HepG2 (cell line): ENCODE measurements around the gene CPN1. TPM values are rescaled to one million over a fixed set of nuclear protein-coding genes. Genes with fewer than 3 reads are reported as not detected.
A peak's percentile ranks its signal among the peaks of the same experiment; 100 is the strongest.

Source experiments
- ATAC-seq: fragments of 200-7000 bp; cut with Tn5 transposase; 3 replicates; pipeline ENCODE4 v1.9.1; 2020; ENCODE audit warnings: mild to moderate bottlenecking, moderate library complexity
- BruUV-seq: library from RNA; stranded (reverse); fragments of 400-500 nt; replicated peaks from 2 replicates; lab custom pipeline; 2021; lab: Mats Ljungman, UMichigan
- CTCF ChIA-PET: fragments of 300-600 bp; formaldehyde crosslinking; extraction: SDS; loops from one replicate; lab custom pipeline; 2021; ENCODE audit warnings: low total read pairs, inconsistent platforms, low intra/inter-chr PET ratio; lab: Yijun Ruan, JAX
- POLR2A ChIA-PET: fragments of 350-600 bp; sonication (Branson Sonifier 250); formaldehyde crosslinking; loops from one replicate; lab custom pipeline; 2020; ENCODE audit warnings: antibody characterized with exemption, inconsistent platforms; lab: Yijun Ruan, JAX
- DNase-seq: peaks from one replicate; pipeline ENCODE4 v3.0.0-alpha.2; 2015; ENCODE audit warnings: low spot score
- FAIRE-seq: peaks from 3 replicates; lab custom pipeline; 2011; peaks lifted over from hg19 to GRCh38; lab: Jason Lieb, UNC
- H2AFZ ChIP-seq: one replicate; pipeline ENCODE4 v1.6.1; 2011; ENCODE audit warnings: low read length, inconsistent platforms
- H3K27ac ChIP-seq: fragments of 300-600 bp; 3 replicates; pipeline ENCODE4 v1.8.0; 2011; ENCODE audit warnings: mixed run types, mild to moderate bottlenecking, mixed read lengths, low read length, inconsistent platforms; ENCODE audit not compliant: insufficient read depth; ENCODE audit errors: extremely low read length
- H3K27me3 ChIP-seq, 2 experiments: fragments of 200-600 bp in 1 of 2; 2 replicates in 1 of 2; 3 replicates in 1 of 2; pipeline versions ENCODE4 v1.6.0 to v1.8.0; 2011; ENCODE audit warnings: low read length in 2 of 2, mild to moderate bottlenecking in 2 of 2, moderate library complexity in 2 of 2, inconsistent platforms in 1 of 2; ENCODE audit not compliant: insufficient read depth in 2 of 2, control insufficient read depth in 1 of 2
- H3K36me3 ChIP-seq, 2 experiments: fragments of 200-600 bp in 1 of 2; replicated peaks in 1 of 2; 2 replicates in 1 of 2; 3 replicates in 1 of 2; pipeline versions ENCODE4 v1.5.1 to v1.8.0; 2011; ENCODE audit warnings: low read length in 2 of 2, inconsistent platforms in 1 of 2; ENCODE audit not compliant: insufficient read depth in 2 of 2, control insufficient read depth in 1 of 2
- H3K4me1 ChIP-seq: 2 replicates; pipeline ENCODE4 v1.5.1; 2012; ENCODE audit warnings: low read length, inconsistent platforms; ENCODE audit not compliant: insufficient read depth
- H3K4me2 ChIP-seq: 2 replicates; pipeline ENCODE4 v1.6.0; 2011; ENCODE audit warnings: low read depth, low read length, inconsistent platforms
- H3K4me3 ChIP-seq, 3 experiments: fragments of 200-600 bp in 1 of 3; sonication (generic), shearing (Covaris generic) in 1 of 3; replicated peaks in 1 of 3; 2 replicates each; pipeline ENCODE4 v1.5.1; 2011 to 2016; ENCODE audit warnings: low read length in 3 of 3, inconsistent platforms in 2 of 3, low read depth in 2 of 3, mild to moderate bottlenecking in 2 of 3, control low read depth in 1 of 3, mixed read lengths in 1 of 3; ENCODE audit not compliant: insufficient read depth in 1 of 3
- H3K79me2 ChIP-seq: one replicate; pipeline ENCODE4 v1.6.1; 2011; ENCODE audit warnings: low read length, inconsistent platforms; ENCODE audit not compliant: insufficient read depth
- H3K9ac ChIP-seq: 2 replicates; pipeline ENCODE4 v1.6.0; 2011; ENCODE audit warnings: mild to moderate bottlenecking, low read depth, low read length, inconsistent platforms; ENCODE audit not compliant: insufficient read depth
- H3K9me3 ChIP-seq: 2 replicates; pipeline ENCODE4 v1.5.1; 2012; ENCODE audit warnings: mild to moderate bottlenecking, low read length
- H4K20me1 ChIP-seq: 2 replicates; pipeline ENCODE4 v1.6.0; 2011; ENCODE audit warnings: inconsistent platforms, mild to moderate bottlenecking, low read length, moderate library complexity; ENCODE audit not compliant: insufficient read depth
- ASH2L ChIP-seq: fragments of 300-600, 200-600 bp; sonication (generic); IDR thresholded peaks from 2 replicates; pipeline ENCODE4 v1.7.0; 2017; ENCODE audit warnings: low read depth, mild to moderate bottlenecking, moderate library complexity, mixed read lengths, low read length; ENCODE audit not compliant: insufficient read length
- CEBPG ChIP-seq: IDR thresholded peaks from 2 replicates; pipeline ENCODE4 v1.6.1; 2016
- DMAP1 ChIP-seq: IDR thresholded peaks from 2 replicates; pipeline ENCODE4 v1.6.1; 2016
- ETV5 ChIP-seq: IDR thresholded peaks from 2 replicates; pipeline ENCODE4 v1.6.1; 2018; ENCODE audit warnings: missing biosample characterization, missing genetic modification reagents, inconsistent platforms, borderline replicate concordance
- IRF9 ChIP-seq: sonication (generic); formaldehyde crosslinking; IDR thresholded peaks from 2 replicates; pipeline ENCODE4 v1.8.0; 2022; ENCODE audit warnings: missing genetic modification reagents, mild to moderate bottlenecking, borderline replicate concordance
- JUND ChIP-seq: sonication (generic); formaldehyde crosslinking; IDR thresholded peaks from 2 replicates; pipeline ENCODE4 v1.8.0; 2022; ENCODE audit warnings: mild to moderate bottlenecking, missing genetic modification reagents
- MIXL1 ChIP-seq: IDR thresholded peaks from 2 replicates; pipeline ENCODE4 v1.6.1; 2016
- MTF2 ChIP-seq: sonication (generic); formaldehyde crosslinking; IDR thresholded peaks from 2 replicates; pipeline ENCODE4 v1.5.0; 2020; ENCODE audit warnings: missing genetic modification reagents, borderline replicate concordance
- RFX1 ChIP-seq: fragments of 450-650 bp; IDR thresholded peaks from 2 replicates; pipeline ENCODE4 v1.6.1; 2017
- TFDP1 ChIP-seq: IDR thresholded peaks from 2 replicates; pipeline ENCODE4 v1.6.1; 2016; ENCODE audit warnings: missing compliant biosample characterization, missing genetic modification reagents, borderline replicate concordance
- ZFP62 ChIP-seq: sonication (generic); formaldehyde crosslinking; IDR thresholded peaks from 2 replicates; pipeline ENCODE4 v1.4.0; 2020; ENCODE audit warnings: missing genetic modification reagents
- ZFYVE20 ChIP-seq: sonication (generic); formaldehyde crosslinking; IDR thresholded peaks from 2 replicates; pipeline ENCODE4 v1.8.0; 2023; ENCODE audit warnings: low read depth, mild to moderate bottlenecking, moderate library complexity, missing genetic modification reagents, borderline replicate concordance
- ZNF263 ChIP-seq: sonication (generic); formaldehyde crosslinking; IDR thresholded peaks from 2 replicates; pipeline ENCODE4 v1.4.0; 2020; ENCODE audit warnings: missing genetic modification reagents
- ZNF431 ChIP-seq: sonication (generic); formaldehyde crosslinking; IDR thresholded peaks from 2 replicates; pipeline ENCODE4 v1.9.0; 2022; ENCODE audit warnings: missing genetic modification reagents, low read depth, mild to moderate bottlenecking, borderline replicate concordance
- ZNF432 ChIP-seq: sonication (generic); formaldehyde crosslinking; IDR thresholded peaks from 2 replicates; pipeline ENCODE4 v1.5.0; 2020; ENCODE audit warnings: missing genetic modification reagents, mild to moderate bottlenecking, borderline replicate concordance
- ZNF547 ChIP-seq: sonication (generic); formaldehyde crosslinking; IDR thresholded peaks from 2 replicates; pipeline ENCODE4 v1.5.1; 2020; ENCODE audit warnings: mild to moderate bottlenecking, missing genetic modification reagents
- ZNF761 ChIP-seq: sonication (generic); formaldehyde crosslinking; conservative IDR thresholded peaks from 2 replicates; pipeline ENCODE4 v1.4.0; 2020; ENCODE audit warnings: mild to moderate bottlenecking, missing genetic modification reagents
- WGBS: methylation state at CpG from one replicate; pipeline ENCODE4 v1.1.6; 2017; ENCODE audit warnings: low lambda C conversion rate; 5-methylcytosine and 5-hydroxymethylcytosine counted together
- in situ Hi-C: cut with HindIII; loops from 2 replicates; pipeline ENCODE4 v1.10.0; 2017; ENCODE audit warnings: low pct_unique_long_range_greater_than_20kb; ENCODE audit not compliant: extremely low pct_ligation_motif_present
- intact Hi-C: fragments of 100-400 bp; cut with micrococcal nuclease; formaldehyde crosslinking; loops from one replicate; pipeline ENCODE4 v1.10.0; 2022; ENCODE audit not compliant: unreplicated experiment
- polyA plus RNA-seq, 8 experiments: library from polyadenylated mRNA; depleted of rRNA in 3 of 8; stranded (reverse) in 7 of 8; unstranded in 1 of 8; fragments of >200 nt; fragmentation: Illumina TruSeq in 4 of 8; extraction: Trizol in 4 of 8; gene quantifications; 2 replicates each; pipeline versions ENCODE4 v1.2.1 to v1.2.3, GENCODE V29; 2011 to 2016; ENCODE audit warnings: low read depth in 4 of 8, missing spikeins in 1 of 8, mixed read lengths in 1 of 8; ENCODE audit not compliant: insufficient read depth in 1 of 8
- total RNA-seq, 5 experiments: library from RNA; depleted of rRNA; stranded (reverse); fragments of >200 nt; fragmentation: Illumina TruSeq; extraction: Trizol; gene quantifications; 2 replicates each; pipeline ENCODE4 v1.2.3, GENCODE V29; 2016; ENCODE audit warnings: low read depth in 1 of 5
- TF ChIP-seq, protein P1 (sequence below): sonication (generic); formaldehyde crosslinking; IDR thresholded peaks from 2 replicates; pipeline ENCODE4 v1.4.0; 2020; ENCODE audit warnings: mild to moderate bottlenecking, missing genetic modification reagents
- TF ChIP-seq, protein P2 (sequence below): sonication (generic); formaldehyde crosslinking; IDR thresholded peaks from 2 replicates; pipeline ENCODE4 v1.4.0; 2020; ENCODE audit warnings: mild to moderate bottlenecking, missing genetic modification reagents

The CPN1 gene
- total and polyA plus RNA-seq, 2 of the 13 experiments (the other 11 are each of a cell fraction or from before 2014, with no cell fraction given), result 17.3 to 35.1 TPM

DNA sequence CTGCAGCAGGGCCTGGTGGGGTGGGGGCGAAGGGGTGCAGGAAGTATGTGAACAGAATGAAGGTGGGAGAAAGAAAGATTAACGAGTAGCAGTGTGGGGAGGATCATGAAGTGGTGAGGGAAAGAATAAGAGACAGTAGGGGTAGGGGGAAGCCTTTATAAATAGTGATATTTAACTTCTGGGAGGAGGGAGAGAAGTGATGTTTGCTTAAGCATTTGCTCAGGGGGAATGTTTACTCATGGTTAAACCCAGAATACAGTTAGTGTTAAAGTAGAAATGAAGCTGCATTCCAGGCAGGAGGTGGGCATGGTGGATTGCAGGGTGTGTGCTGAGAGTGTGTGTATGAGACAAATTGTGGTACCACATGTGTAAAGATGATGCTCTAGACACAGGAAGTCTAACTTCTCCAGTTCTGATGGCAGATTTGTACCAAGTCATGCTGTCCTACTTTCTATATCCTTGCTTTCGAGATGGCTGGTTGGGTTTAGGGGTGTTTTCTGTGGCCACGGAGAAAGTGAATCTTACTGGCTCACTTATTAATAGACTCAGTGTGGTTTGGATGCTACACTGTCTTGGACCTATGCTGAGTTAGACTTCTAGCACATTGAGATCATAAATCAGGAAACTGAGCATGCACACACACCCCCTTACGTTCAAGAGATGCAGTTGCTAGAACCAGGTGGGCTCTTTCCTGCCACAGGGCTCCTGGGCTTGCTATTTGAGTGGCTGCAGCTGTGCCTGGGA is 61.4 kb downstream of the CPN1 start (continued):
- TF ChIP-seq ZNF547 (CRISPR knock-in tag) (no peak), ZNF263 (CRISPR knock-in tag) (peak; percentile 96), MIXL1 (CRISPR knock-in tag) (0 out of 2 replicates have a peak, but pooled peaks have one; percentile 20), ZFP62 (CRISPR knock-in tag) (no peak), MTF2 (CRISPR knock-in tag) (no peak), CEBPG (CRISPR knock-in tag) (peak; percentile 35; the same call in 1 of the 2 replicates), ZNF431 (CRISPR knock-in tag) (no peak; the same call in 1 of the 2 replicates), RFX1 (no peak), ZNF761 (no peak), DMAP1 (CRISPR knock-in tag) (0 out of 2 replicates have a peak, but pooled peaks have one; percentile 37)

DNA sequence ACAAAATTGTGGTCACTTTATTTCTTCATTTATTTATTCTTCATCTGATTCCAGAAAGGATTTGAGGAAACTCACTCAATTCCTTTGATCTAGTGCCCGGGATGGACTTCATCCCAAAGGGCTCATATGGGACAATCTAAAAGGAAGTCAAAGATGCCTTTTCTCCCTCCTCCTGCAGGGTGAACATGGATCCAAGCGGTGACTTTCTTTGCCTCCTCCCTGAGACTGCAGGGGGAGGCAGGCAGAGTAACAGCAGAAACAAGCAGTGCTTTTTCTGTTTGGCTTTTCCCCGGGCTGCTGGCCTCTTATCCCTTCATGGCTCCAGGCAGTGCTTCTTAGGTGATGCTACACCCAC is 61.9 kb downstream of the CPN1 start:
- DNase-seq (peak; percentile 40), FAIRE-seq (no peak), ATAC-seq (peak; percentile 62)
- BruUV-seq, result no TSS peak
- WGBS, result 2% methylated on average over 3 of the region's 3 CpGs
- Histone ChIP-seq H3K79me2 (no peaks in the 10 kb centered on the region), H3K4me3 (peak overlapping the region in 2 of 3 experiments; percentile 8 to 41; a peak in 2 of 6 replicates), H3K36me3 (no peaks in the 10 kb centered on the region), H3K9me3 (no peaks in the 10 kb centered on the region), H3K4me2 (peak overlapping the region; percentile 85), H3K27ac (peak overlapping the region; percentile 49), H2AFZ (no peak overlapping the region), H4K20me1 (no peaks in the 10 kb centered on the region), H3K27me3 (no peaks in the 10 kb centered on the region), H3K4me1 (peaks cover 61% of the 10 kb centered on the region), H3K9ac (no peak overlapping the region)
- intact Hi-C loops, result loop anchor here (5.0 kb wide), 1 partner anchor 83 kb away; no protein-coding TSS in a partner anchor
- ChIA-PET POLR2A (interaction anchor here (1.2 kb wide), 1 partner anchor 19 kb away, joined by 4 read pairs; no protein-coding TSS in a partner anchor), CTCF (interaction anchor here (1.4 kb wide), 2 partner anchors 10 to 26 kb away, joined by 3 to 5 read pairs; partner anchors contain the start of gene DNMBP)
- in situ Hi-C loops, result no loop called here
- TF ChIP-seq TFDP1 (CRISPR knock-in tag) (no peak), ZFYVE20 (CRISPR knock-in tag) (no peak), JUND (CRISPR knock-in tag) (no peak), ZNF432 (CRISPR knock-in tag) (no peak), ETV5 (CRISPR knock-in tag) (no peak), IRF9 (no peak), ASH2L (no peak)
- TF ChIP-seq, protein P1, sequence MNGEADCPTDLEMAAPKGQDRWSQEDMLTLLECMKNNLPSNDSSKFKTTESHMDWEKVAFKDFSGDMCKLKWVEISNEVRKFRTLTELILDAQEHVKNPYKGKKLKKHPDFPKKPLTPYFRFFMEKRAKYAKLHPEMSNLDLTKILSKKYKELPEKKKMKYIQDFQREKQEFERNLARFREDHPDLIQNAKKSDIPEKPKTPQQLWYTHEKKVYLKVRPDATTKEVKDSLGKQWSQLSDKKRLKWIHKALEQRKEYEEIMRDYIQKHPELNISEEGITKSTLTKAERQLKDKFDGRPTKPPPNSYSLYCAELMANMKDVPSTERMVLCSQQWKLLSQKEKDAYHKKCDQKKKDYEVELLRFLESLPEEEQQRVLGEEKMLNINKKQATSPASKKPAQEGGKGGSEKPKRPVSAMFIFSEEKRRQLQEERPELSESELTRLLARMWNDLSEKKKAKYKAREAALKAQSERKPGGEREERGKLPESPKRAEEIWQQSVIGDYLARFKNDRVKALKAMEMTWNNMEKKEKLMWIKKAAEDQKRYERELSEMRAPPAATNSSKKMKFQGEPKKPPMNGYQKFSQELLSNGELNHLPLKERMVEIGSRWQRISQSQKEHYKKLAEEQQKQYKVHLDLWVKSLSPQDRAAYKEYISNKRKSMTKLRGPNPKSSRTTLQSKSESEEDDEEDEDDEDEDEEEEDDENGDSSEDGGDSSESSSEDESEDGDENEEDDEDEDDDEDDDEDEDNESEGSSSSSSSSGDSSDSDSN (CRISPR knock-in tag), result 0 out of 2 replicates have a peak, but pooled peaks have one; percentile 34
- TF ChIP-seq, protein P2, sequence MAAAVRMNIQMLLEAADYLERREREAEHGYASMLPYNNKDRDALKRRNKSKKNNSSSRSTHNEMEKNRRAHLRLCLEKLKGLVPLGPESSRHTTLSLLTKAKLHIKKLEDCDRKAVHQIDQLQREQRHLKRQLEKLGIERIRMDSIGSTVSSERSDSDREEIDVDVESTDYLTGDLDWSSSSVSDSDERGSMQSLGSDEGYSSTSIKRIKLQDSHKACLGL (CRISPR knock-in tag), result no peak
